HEK293 (cell line): ENCODE data around the gene IL15.

Experiments used
- CTCF ChIP-seq: fragments of 450-650 bp; formaldehyde crosslinking; IDR thresholded peaks from 2 replicates; pipeline ENCODE4 v1.5.1; 2016; ENCODE audit warnings: missing biosample characterization, missing genetic modification characterization
- PBX3 ChIP-seq: sonication (generic); formaldehyde crosslinking; IDR thresholded peaks from 2 replicates; pipeline ENCODE4 v1.8.1; 2022; ENCODE audit warnings: mild to moderate bottlenecking, moderate library complexity, missing genetic modification reagents
- ZIC2 ChIP-seq: fragments of 450-650 bp; formaldehyde crosslinking; IDR thresholded peaks from 2 replicates; pipeline ENCODE4 v1.5.1; 2016; ENCODE audit warnings: missing biosample characterization, missing genetic modification characterization
- ZNF398 ChIP-seq: fragments of 450-650 bp; formaldehyde crosslinking; IDR thresholded peaks from 2 replicates; pipeline ENCODE4 v1.5.1; 2017; ENCODE audit warnings: missing biosample characterization, missing genetic modification characterization
- ZNF558 ChIP-seq: fragments of 450-650 bp; formaldehyde crosslinking; IDR thresholded peaks from 2 replicates; pipeline ENCODE4 v1.5.1; 2016; ENCODE audit warnings: missing biosample characterization, missing genetic modification characterization
- ZNF645 ChIP-seq: fragments of 450-650 bp; formaldehyde crosslinking; IDR thresholded peaks from 2 replicates; pipeline ENCODE4; 2016; ENCODE audit warnings: missing biosample characterization, missing genetic modification characterization
- ZSCAN18 ChIP-seq: fragments of 450-650 bp; formaldehyde crosslinking; IDR thresholded peaks from 2 replicates; pipeline ENCODE4 v1.5.1; 2016; ENCODE audit warnings: missing biosample characterization, missing genetic modification characterization

- TF ChIP-seq CTCF (tag by site-specific recombination): no peak
- TF ChIP-seq ZNF558 (tag by site-specific recombination): no peak
- TF ChIP-seq ZSCAN18: no peak
- TF ChIP-seq ZIC2 (tag by site-specific recombination): no peak
- no peak for TF ChIP-seq PBX3
- no peak for TF ChIP-seq ZNF398
- no peak for TF ChIP-seq ZNF645 (tag by site-specific recombination)
Measured at GRCh38 chr4:141730805-141731204, 94.4 kb downstream of the IL15 start.
